GM12874 (cell line): Measurements from ENCODE around the gene XK.

Source experiments
- CTCF ChIP-seq: IDR thresholded peaks from 2 replicates; pipeline ENCODE4 v1.5.1; 2011; ENCODE audit warnings: low read depth, mild to moderate bottlenecking, control low read depth, low read length, moderate library complexity; ENCODE audit not compliant: insufficient read depth

The XK gene

GRCh38 chrX:37776987-37777325 is 91.4 kb downstream of the XK start:
- no peak for TF ChIP-seq CTCF

GRCh38 chrX:37779857-37780256 is 94.3 kb downstream of the XK start, which contains the start of gene CYBB:
Gene CYBB, plus strand, starts transcription at chrX:37780059. Its CDS starts 19 bp downstream, at chrX:37780078.
- no peak for TF ChIP-seq CTCF

- TF ChIP-seq CTCF, result no peak
These were observed 95.5 kb downstream of the XK start for GRCh38 chrX:37781081-37781480.
